Breast epithelium (tissue), 4 donors: ENCODE results near the gene POLR3B. TPM values are rescaled to one million over a fixed set of nuclear protein-coding genes. Genes with fewer than 3 reads are reported as not detected.

ENCODE experiments used
- DNase-seq, 2 donors: peaks; one replicate each; pipeline ENCODE4 v3.0.0-alpha.2; 2019; ENCODE audit warnings: low spot score in 2 of 2
- H3K27ac ChIP-seq, 2 donors: fragments of 200-600 bp; sonication (generic) in 1 of 2; one replicate each; pipeline ENCODE4 v1.5.1; 2016 to 2019; ENCODE audit warnings: mild to moderate bottlenecking in 1 of 2
- H3K27me3 ChIP-seq, 2 donors: fragments of 200-600 bp; sonication (generic) in 1 of 2; one replicate each; pipeline versions ENCODE4 v1.5.1 to v1.6.0; 2017 to 2019; ENCODE audit warnings: control low read depth in 1 of 2, mild to moderate bottlenecking in 1 of 2
- H3K36me3 ChIP-seq: fragments of 200-600 bp; one replicate; pipeline ENCODE4 v1.5.1; 2019
- H3K4me1 ChIP-seq, 2 donors: fragments of 200-600 bp; sonication (generic); one replicate each; pipeline ENCODE4 v1.5.1; 2016 to 2019; ENCODE audit warnings: control low read depth in 1 of 2
- H3K4me3 ChIP-seq, 3 donors: fragments of 200-600 bp; sonication (generic); 1 replicate in 2 of 3; 2 replicates in 1 of 3; pipeline ENCODE4 v1.5.1; 2016 to 2019; ENCODE audit warnings: mild to moderate bottlenecking in 3 of 3, moderate library complexity in 2 of 3
- H3K9me3 ChIP-seq, 2 donors: fragments of 200-600 bp; sonication (generic) in 1 of 2; one replicate each; pipeline ENCODE4 v1.5.1; 2016 to 2019; ENCODE audit warnings: control low read depth in 1 of 2
- CTCF ChIP-seq, 3 donors: fragments of 450-650 bp; IDR thresholded peaks; one replicate each; pipeline ENCODE4 v1.5.1; 2016 to 2017; ENCODE audit warnings: antibody characterized with exemption in 3 of 3, mild to moderate bottlenecking in 3 of 3, moderate library complexity in 3 of 3
- POLR2A ChIP-seq: fragments of 450-650 bp; IDR thresholded peaks from one replicate; pipeline ENCODE4 v1.6.1; 2016; ENCODE audit warnings: antibody characterized with exemption, mild to moderate bottlenecking, moderate library complexity
- POLR2AphosphoS5 ChIP-seq, 3 donors: sonication (generic); formaldehyde crosslinking; IDR thresholded peaks; one replicate each; pipeline ENCODE4 v1.6.1; 2017; ENCODE audit warnings: antibody characterized with exemption in 3 of 3
- intact Hi-C: fragments of 100-400 bp; cut with DNase I; formaldehyde crosslinking; loops from one replicate; pipeline ENCODE4 v1.15.1; 2023; ENCODE audit warnings: low total_unique reads
- total RNA-seq, 3 donors: library from RNA; depleted of rRNA; stranded (reverse); fragments of >200 nt; gene quantifications; one replicate each; pipeline ENCODE4 v1.1.0, GENCODE V29; 2016

Gene POLR3B
- total RNA-seq, 3 donors from 2014 or later, result 7.0 to 9.8 (median 9.2) TPM

GRCh38 chr12:106321139-106321850, 36.3 kb upstream of the POLR3B start:
- intact Hi-C loops, result no loop called here
- Histone ChIP-seq H3K9me3 (no peaks in the 10 kb centered on the region), H3K4me3 (no peak overlapping the region), H3K27me3 (no peaks in the 10 kb centered on the region), H3K27ac (no peak overlapping the region), H3K4me1 (no peaks in the 10 kb centered on the region), H3K36me3 (peaks cover 6% of the 10 kb centered on the region)
- no peak for TF ChIP-seq POLR2AphosphoS5 (IDR thresholded peaks at IDR 0.05)
- TF ChIP-seq POLR2A, result no peak
- no peak for TF ChIP-seq CTCF (IDR thresholded peaks at IDR 0.05)
- no peak for DNase-seq

- DNase-seq, result no peak
- Histone ChIP-seq H3K36me3 (peaks cover 6% of the 10 kb centered on the region), H3K4me3 (no peak overlapping the region), H3K27ac (no peak overlapping the region), H3K9me3 (no peaks in the 10 kb centered on the region), H3K4me1 (no peaks in the 10 kb centered on the region), H3K27me3 (no peaks in the 10 kb centered on the region)
- TF ChIP-seq CTCF (IDR thresholded peaks at IDR 0.05) (no peak), POLR2AphosphoS5 (IDR thresholded peaks at IDR 0.05) (no peak), POLR2A (no peak)
- intact Hi-C loops, result no loop called here
These were observed 34.0 kb upstream of the POLR3B start for GRCh38 chr12:106323537-106323936.

GRCh38 chr12:106327309-106327869, 30.2 kb upstream of the POLR3B start:
- DNase-seq, result no peak
- H3K36me3 ChIP-seq, result no peaks in the 10 kb centered on the region
- TF ChIP-seq CTCF (IDR thresholded peaks at IDR 0.05) (no peak), POLR2A (no peak), POLR2AphosphoS5 (IDR thresholded peaks at IDR 0.05) (no peak)
- intact Hi-C loops, result no loop called here
- no peaks in the 10 kb centered on the region for H3K27me3 ChIP-seq
- no peak overlapping the region for H3K4me3 ChIP-seq
- no peaks in the 10 kb centered on the region for H3K4me1 ChIP-seq
- H3K27ac ChIP-seq, result no peak overlapping the region
- no peaks in the 10 kb centered on the region for H3K9me3 ChIP-seq

DNA sequence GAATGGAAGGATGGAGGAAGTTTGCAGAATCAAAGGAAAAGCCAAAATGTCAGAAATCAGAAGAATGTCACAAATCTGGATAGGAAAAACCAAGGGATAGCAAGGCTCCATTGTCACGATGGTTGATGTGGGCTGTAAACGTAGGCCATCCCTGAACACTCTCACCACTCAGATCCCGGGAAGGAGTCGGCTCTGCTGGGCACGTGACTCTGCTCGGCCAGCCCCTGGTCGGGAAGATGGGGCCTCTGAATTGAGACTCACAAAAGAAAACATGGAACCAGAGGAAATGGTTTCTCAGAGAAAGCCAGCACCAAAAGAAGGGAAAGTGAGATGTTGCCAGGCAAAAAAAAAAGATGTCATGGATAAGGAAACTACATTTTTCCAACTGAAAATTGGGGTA, 28.8 kb upstream of the POLR3B start:
- no peak overlapping the region for H3K27ac ChIP-seq
- H3K4me1 ChIP-seq, result no peaks in the 10 kb centered on the region
- H3K36me3 ChIP-seq, result no peaks in the 10 kb centered on the region
- DNase-seq, result no peak
- H3K27me3 ChIP-seq, result no peaks in the 10 kb centered on the region
- TF ChIP-seq POLR2A, result no peak
- no peak for TF ChIP-seq POLR2AphosphoS5 (IDR thresholded peaks at IDR 0.05)
- TF ChIP-seq CTCF (IDR thresholded peaks at IDR 0.05), result no peak
- no peak overlapping the region for H3K4me3 ChIP-seq
- intact Hi-C loops, result no loop called here
- H3K9me3 ChIP-seq, result no peaks in the 10 kb centered on the region

- TF ChIP-seq POLR2AphosphoS5 (IDR thresholded peaks at IDR 0.05) (peak in 1 of 3 donors; percentile 12), CTCF (IDR thresholded peaks at IDR 0.05) (no peak), POLR2A (no peak)
- H3K27me3 ChIP-seq, result no peaks in the 10 kb centered on the region
- H3K9me3 ChIP-seq, result no peaks in the 10 kb centered on the region
- DNase-seq, result no peak
- H3K27ac ChIP-seq, result peak overlapping the region in 1 of 2 donors; percentile 18
- intact Hi-C loops, result no loop called here
- no peaks in the 10 kb centered on the region for H3K36me3 ChIP-seq
- H3K4me3 ChIP-seq, result no peak overlapping the region
- H3K4me1 ChIP-seq, result no peaks in the 10 kb centered on the region
These were observed 28.1 kb upstream of the POLR3B start for GRCh38 chr12:106329231-106329982.
